ENCODE results near the gene WBP2NL.
A peak's percentile ranks its signal among the peaks of the same experiment; 100 is the strongest.
"Not testable (repeated sequence)": the region's sequence is repeated elsewhere in the genome, so short reads cannot be mapped to it uniquely, and the experiment has no call there.

The WBP2NL gene

DNA sequence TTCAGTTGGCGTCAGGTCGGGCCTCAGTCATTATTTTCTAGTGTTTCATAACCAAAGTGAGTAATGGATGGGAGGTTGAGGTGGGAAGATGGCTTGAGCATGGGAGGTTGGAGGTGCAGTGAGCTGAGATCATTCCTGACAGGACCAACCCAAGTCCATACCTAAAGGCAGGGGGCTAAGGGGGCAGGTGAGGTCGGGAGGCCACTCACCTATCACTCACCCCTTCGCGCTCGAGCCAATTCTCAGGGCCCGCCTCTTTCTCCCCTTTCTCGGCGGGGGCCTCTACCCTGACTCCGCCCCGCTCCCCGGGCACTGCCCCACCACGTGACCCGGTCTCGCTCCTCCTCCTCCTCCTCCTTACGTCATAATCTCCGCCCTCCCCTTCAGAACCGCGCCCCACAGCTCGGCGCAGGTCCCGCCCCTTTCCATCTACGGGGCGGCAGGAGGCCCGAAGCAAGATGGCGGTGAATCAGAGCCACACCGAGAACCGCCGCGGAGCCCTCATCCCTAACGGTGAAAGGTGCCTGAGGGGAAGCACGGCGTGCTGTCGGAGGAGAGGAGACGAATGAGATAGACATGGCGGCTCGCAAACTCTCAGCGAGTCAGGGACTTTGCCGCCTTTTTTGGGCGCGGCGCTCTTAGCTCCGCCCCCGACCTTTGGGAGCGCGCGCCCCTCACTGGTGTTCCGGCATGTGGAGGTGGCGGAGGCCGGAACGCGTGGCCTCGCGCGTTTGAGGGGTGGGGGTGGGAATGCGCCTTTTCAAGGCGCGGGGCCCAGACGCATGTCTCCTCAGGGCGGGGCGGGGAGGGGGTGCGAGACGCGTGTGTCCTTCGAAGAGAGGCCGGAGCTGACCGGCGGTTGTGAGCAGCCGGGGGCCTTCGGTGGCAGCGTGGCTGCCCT lies at the start of gene WBP2NL:
Gene WBP2NL (plus strand): TSS at position 428 of the 901 bp plus-strand sequence. CDS start 31 bp downstream, at position 459.
- no peak for FAIRE-seq

DNA sequence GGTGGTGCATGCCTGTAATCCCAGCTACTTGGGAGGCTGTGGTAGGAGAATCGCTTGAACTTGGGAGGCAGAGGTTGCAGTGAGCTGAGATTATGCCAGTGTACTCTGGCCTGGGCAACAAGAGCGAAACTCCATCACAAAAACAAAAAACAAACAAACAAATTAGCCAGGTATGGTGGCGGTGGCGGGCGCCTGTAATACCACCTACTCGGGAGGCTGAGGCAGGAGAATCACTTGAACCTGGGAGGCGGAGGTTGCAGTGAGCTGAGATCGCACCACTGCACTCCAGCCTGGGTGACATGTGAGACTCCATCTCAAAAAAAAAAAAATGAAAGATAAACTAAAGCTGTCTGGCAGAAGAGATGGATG lies 49.7 kb upstream of the WBP2NL start:
- not testable (repeated sequence) for FAIRE-seq; DNase-seq (ENCODE audit: insufficient read length, low spot score)

More for the DNA sequence above, at the start of gene WBP2NL:
- no peak for DNase-seq (ENCODE audit: insufficient read length, low spot score)

GRCh38 chr22:41949297-41949965 lies 49.2 kb upstream of the WBP2NL start:
- DNase-seq (ENCODE audit: insufficient read length, low spot score) (no peak), FAIRE-seq (no peak)

DNA sequence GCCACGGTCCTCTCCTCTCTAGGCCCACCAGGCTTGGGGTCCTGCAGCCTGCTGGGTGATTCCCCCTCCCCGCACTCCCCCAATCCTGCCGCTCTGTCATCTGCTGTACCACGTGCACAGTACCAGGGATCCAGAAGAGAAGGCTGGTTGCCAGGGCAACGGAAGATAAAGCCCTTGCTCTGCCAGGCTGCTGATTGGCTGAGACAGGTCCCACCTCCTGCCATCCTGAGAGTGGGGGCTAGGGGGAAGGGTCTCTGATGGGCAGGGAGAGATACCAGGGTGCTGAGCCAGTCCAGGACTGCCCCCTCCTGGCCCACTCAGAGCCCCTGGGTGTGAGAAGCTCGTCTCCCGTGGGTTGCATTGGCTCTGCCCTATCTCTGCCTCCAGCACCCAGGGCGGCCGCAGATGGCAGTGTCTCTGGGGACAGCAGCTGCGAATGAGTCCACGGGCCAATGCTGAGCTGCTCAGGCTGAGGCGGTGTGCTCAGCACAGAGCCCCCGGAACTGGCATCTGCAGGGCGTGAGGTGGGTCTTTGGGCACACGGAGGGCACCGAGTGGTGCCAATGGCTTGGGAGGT lies 46.6 kb upstream of the WBP2NL start, which contains the start of gene SMIM45:
Gene SMIM45 (plus strand): TSS at position 253 of the 577 bp plus-strand sequence.
- DNase-seq (ENCODE audit: insufficient read length, low spot score) (no peak), FAIRE-seq (no peak)

GRCh38 chr22:41952713-41953112 lies 45.9 kb upstream of the WBP2NL start:
- DNase-seq (ENCODE audit: insufficient read length, low spot score): no peak
- no peak for FAIRE-seq

GRCh38 chr22:41957941-41958556 lies 40.5 kb upstream of the WBP2NL start:
- no peak for DNase-seq (ENCODE audit: insufficient read length, low spot score)
- no peak for FAIRE-seq

- FAIRE-seq: no peak
- DNase-seq (ENCODE audit: insufficient read length, low spot score): no peak
Measured at GRCh38 chr22:41963453-41964111, 35.0 kb upstream of the WBP2NL start.

DNA sequence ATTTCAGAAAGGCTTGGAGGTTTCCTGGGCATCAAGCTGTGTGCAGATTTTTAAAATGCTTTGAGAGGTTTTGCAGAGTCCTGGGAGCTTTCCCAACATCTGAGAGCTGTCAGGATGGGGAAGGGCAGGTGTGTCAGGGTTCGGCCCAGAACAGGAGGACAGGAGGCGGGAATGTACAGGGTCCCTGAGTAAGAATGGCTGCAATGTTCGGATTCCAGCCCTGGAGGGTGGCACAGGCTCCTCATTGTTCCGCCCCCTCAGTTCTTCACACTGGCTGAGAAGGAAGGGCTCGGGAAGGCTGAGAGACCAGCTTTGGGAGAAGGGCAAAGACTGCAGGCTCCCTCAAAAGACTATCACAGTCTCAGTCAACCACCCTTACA lies 34.5 kb upstream of the WBP2NL start:
- FAIRE-seq: no peak

DNA sequence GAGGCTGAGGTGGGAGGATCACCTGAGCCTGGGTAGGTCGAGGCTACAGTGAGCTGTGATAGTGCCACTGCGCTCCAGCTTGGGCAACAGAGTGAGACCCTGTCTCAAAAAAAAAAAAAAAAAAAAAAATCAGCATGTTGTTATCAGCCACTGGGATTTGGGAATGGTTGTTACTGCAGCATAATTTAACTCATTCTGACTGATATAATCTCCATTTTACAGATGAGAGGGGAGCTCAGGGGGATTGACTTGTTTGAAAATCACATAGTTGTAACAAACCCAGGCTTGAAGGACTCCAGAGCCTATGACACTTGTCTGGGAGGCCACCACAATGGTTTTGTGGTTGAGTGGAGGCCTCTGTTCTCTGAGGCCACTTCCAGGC lies 32.4 kb upstream of the WBP2NL start:
- DNase-seq (ENCODE audit: insufficient read length, low spot score) (no peak), FAIRE-seq (no peak)

More for the DNA sequence above, 34.5 kb upstream of the WBP2NL start:
- DNase-seq (ENCODE audit: insufficient read length, low spot score): no peak

- FAIRE-seq (peak; percentile 81), DNase-seq (ENCODE audit: insufficient read length, low spot score) (peak; percentile 80)
Measured at GRCh38 chr22:41966607-41967240, 31.9 kb upstream of the WBP2NL start.

GRCh38 chr22:41968601-41969000 lies 30.0 kb upstream of the WBP2NL start:
- DNase-seq (ENCODE audit: insufficient read length, low spot score) (no peak), FAIRE-seq (no peak)

DNA sequence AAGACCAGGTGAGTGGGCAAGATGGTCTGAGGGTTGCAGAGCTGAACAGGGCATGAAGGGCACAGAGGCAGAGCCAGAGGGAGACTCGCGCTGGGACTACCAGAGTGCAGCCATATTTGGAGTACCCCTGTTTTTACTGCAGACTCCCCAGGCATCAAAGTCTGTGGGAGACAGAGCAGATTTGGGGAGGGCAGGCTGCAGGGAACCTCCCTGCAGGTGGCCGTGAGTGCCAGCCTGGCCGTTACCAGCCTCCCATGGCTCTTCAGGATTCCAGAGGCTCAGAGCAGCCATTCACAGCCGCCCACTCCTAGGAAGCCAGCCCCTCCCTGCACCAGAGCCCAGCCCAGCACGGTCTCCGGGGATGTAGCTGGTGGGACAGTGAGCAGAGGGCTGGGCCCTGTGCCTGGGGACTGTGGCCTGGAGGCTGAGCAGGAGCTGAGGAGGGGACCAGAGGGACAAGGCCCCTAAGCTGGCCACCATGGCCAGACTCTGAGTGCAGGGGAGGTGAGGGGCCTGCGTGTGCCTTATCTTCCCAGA lies 29.4 kb upstream of the WBP2NL start, which contains the start of gene SEPTIN3:
Gene SEPTIN3 (plus strand): TSS at position 334 of the 537 bp plus-strand sequence. CDS start 2,050 bp downstream, outside the sequence.
- no peak for FAIRE-seq
- DNase-seq (ENCODE audit: insufficient read length, low spot score): no peak

GRCh38 chr22:41970601-41971000 lies 28.0 kb upstream of the WBP2NL start:
- FAIRE-seq (no peak), DNase-seq (ENCODE audit: insufficient read length, low spot score) (no peak)

GRCh38 chr22:41971431-41971830 lies 27.2 kb upstream of the WBP2NL start:
- FAIRE-seq (no peak), DNase-seq (ENCODE audit: insufficient read length, low spot score) (no peak)

DNA sequence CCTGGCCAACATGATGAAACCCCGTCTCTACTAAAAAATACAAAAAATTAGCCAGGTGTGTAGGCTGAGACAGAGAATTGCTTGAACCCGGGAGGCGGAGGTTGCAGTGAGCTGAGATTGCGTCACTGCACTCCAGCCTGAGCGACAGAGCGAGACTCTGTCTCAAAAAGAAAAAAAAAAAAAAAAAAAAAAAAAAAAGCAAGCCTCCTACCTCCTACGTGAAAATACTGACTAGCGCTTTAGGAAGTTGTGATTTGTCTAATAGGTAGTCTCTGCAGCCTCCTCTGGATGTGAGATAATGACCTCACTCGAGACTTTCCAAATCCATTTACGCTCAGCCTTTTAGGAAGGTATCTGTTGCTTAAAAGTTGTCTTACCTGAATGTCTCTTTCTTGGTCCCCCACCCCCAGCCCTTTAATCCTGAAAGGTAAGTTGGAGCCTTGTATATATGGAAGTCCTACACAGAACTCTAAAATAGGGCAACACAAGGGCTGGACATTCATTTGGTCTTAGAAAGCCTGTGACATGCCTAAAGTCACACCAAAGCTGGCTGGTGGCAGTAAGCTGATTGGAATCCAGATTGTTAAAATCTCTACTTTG lies 23.8 kb upstream of the WBP2NL start:
- no peak for FAIRE-seq

GRCh38 chr22:41975299-41976069 lies 23.1 kb upstream of the WBP2NL start:
- no peak for FAIRE-seq

More for the DNA sequence above, 23.8 kb upstream of the WBP2NL start:
- DNase-seq (ENCODE audit: insufficient read length, low spot score): no peak

DNA sequence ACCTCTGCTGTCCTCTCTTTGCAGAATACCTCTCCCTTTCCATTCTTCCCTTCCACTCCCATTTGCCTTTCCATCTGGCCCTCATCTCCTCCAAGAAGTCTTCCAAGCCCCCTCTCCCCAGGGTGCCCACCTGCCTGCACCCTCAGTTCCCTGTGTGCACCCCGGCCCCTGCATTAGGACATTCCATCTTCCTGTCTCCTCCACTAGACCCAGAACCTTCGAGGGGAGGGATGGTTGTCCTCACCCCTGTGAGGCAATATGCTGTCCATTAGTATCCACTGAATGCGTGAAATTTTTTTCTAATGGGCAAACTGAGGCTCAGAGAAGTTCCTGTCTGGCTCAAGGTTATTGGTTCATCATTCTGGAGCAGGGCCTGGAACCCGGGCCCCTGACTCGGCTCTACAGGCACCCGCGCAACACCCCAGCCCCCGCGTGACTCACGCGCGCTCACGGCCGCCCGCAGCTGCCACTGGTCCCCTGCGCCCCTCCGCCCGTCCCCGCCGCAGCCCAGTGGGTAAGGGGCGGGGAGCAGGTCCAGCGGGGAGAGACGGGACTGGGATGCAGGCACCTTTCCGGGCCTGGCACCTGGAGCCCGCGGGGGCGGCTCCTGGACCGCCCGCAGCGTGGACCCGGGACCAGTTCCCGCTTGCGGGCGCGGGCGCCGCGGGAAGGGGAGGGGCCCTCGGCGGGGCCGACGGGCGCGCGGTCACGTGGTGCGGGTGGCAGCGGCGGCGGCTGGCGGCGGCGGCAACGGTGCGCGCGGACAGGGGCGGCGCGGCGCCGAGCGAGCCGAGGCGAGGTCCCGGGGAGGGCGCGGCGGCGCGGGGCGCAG lies 22.3 kb upstream of the WBP2NL start:
- DNase-seq (ENCODE audit: insufficient read length, low spot score) (peak; percentile 22), FAIRE-seq (no peak)

More at GRCh38 chr22:41975299-41976069, 23.1 kb upstream of the WBP2NL start:
- DNase-seq (ENCODE audit: insufficient read length, low spot score): no peak
